Esophagus squamous epithelium (tissue), 5 donors: ENCODE results near the gene GCSAML. TPM values are rescaled to one million over a fixed set of nuclear protein-coding genes. Genes with fewer than 3 reads are reported as not detected.
"Not testable (repeated sequence)": the region's sequence is repeated elsewhere in the genome, so short reads cannot be mapped to it uniquely, and the experiment has no call there.

Source experiments
- DNase-seq: peaks from one replicate; lab custom pipeline; 2025; lab: John Stamatoyannopoulos, UW
- H3K27ac ChIP-seq, 4 donors: fragments of 200-600 bp; sonication (generic); one replicate each; pipeline ENCODE4 v1.5.1; 2016 to 2019; ENCODE audit warnings: mild to moderate bottlenecking in 1 of 4
- H3K27me3 ChIP-seq, 4 donors: fragments of 200-600 bp; sonication (generic); 1 replicate in 3 of 4; 2 replicates in 1 of 4; pipeline versions ENCODE4 v1.5.1 to v1.6.0; 2017 to 2021; ENCODE audit warnings: antibody characterized with exemption in 1 of 4
- H3K36me3 ChIP-seq, 3 donors: fragments of 200-600 bp; sonication (generic); one replicate each; pipeline ENCODE4 v1.5.1; 2016 to 2019
- H3K4me1 ChIP-seq, 3 donors: fragments of 200-600 bp; sonication (generic); one replicate each; pipeline ENCODE4 v1.5.1; 2017 to 2019
- H3K4me3 ChIP-seq, 4 donors: fragments of 200-600 bp; sonication (generic); 1 replicate in 3 of 4; 2 replicates in 1 of 4; pipeline ENCODE4 v1.5.1; 2016 to 2019; ENCODE audit warnings: mild to moderate bottlenecking in 2 of 4, moderate library complexity in 1 of 4
- H3K9me3 ChIP-seq, 3 donors: fragments of 200-600 bp; sonication (generic); one replicate each; pipeline ENCODE4 v1.5.1; 2016 to 2019
- POLR2A ChIP-seq, 4 donors: fragments of 450-650 bp; IDR thresholded peaks; one replicate each; pipeline ENCODE4 v1.6.1; 2017; ENCODE audit warnings: antibody characterized with exemption in 4 of 4, mild to moderate bottlenecking in 4 of 4, moderate library complexity in 3 of 4
- whole genome bisulfite sequencing, 2 donors: methylation state at CpG; one replicate each; pipeline ENCODE4 v1.1.5; 2018; 5-methylcytosine and 5-hydroxymethylcytosine counted together
- intact Hi-C: fragments of 100-400 bp; cut with DNase I; formaldehyde crosslinking; loops from one replicate; pipeline ENCODE4 v1.15.0; 2022
- total RNA-seq, 4 donors: library from RNA; depleted of rRNA; stranded (reverse); fragments of >200 nt; gene quantifications; one replicate each; pipeline ENCODE4 v1.1.0, GENCODE V29; 2016
- TF ChIP-seq, protein P1 (sequence below), 6 experiments: fragments of 450-650 bp in 4 of 6; fragments of 200-600 bp in 2 of 6; sonication (generic) in 2 of 6; IDR thresholded peaks; one replicate each; pipeline ENCODE4 v1.5.1; 2016 to 2019; ENCODE audit warnings: antibody characterized with exemption in 6 of 6, mild to moderate bottlenecking in 4 of 6, moderate library complexity in 4 of 6
- donor health status: DM: yes; HTN: yes; CAD: no.

Gene GCSAML
- 1 to 10 TPM in 1 of 4 donors, under 1 TPM in 1, not detected in 2; 0.88 to 1.7 TPM for total RNA-seq

DNA sequence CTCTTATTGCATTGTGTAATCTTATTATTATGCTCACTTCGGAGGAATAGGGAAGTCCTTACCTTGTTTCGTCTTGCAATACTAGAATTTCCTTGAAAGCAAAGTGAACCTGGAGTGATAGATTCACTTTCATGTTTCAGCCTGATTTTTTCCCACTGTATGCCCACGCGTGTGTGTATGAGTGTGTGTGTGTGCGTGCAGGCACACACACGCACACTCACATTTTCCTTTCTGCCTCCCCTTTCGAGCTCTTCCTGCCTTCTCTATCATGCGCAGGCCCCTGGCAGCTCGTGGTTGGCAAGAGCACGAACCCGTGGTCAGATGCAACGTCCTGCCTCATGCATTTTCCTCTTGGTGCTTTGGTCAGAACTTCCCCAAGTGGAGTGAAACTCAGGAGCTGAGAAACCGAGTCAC, at the start of gene GCSAML:
GCSAML (plus strand) TSS at position 366 of the 414 bp plus-strand sequence. CDS start 58 bp downstream, outside the sequence.
- no peaks in the 10 kb centered on the region for H3K36me3 ChIP-seq
- no peaks in the 10 kb centered on the region for H3K9me3 ChIP-seq
- H3K27ac ChIP-seq, result no peak within 1 kb of the TSS
- no peaks in the 10 kb centered on the region for H3K4me1 ChIP-seq
- intact Hi-C loops, result no loop called here
- no peak for DNase-seq
- H3K27me3 ChIP-seq, result no peaks in the 10 kb centered on the region
- TF ChIP-seq POLR2A (IDR thresholded peaks at IDR 0.05), result no peak
- TF ChIP-seq, protein P1, sequence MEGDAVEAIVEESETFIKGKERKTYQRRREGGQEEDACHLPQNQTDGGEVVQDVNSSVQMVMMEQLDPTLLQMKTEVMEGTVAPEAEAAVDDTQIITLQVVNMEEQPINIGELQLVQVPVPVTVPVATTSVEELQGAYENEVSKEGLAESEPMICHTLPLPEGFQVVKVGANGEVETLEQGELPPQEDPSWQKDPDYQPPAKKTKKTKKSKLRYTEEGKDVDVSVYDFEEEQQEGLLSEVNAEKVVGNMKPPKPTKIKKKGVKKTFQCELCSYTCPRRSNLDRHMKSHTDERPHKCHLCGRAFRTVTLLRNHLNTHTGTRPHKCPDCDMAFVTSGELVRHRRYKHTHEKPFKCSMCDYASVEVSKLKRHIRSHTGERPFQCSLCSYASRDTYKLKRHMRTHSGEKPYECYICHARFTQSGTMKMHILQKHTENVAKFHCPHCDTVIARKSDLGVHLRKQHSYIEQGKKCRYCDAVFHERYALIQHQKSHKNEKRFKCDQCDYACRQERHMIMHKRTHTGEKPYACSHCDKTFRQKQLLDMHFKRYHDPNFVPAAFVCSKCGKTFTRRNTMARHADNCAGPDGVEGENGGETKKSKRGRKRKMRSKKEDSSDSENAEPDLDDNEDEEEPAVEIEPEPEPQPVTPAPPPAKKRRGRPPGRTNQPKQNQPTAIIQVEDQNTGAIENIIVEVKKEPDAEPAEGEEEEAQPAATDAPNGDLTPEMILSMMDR (IDR thresholded peaks at IDR 0.05), result no peak
- 35 to 62% methylated on average over 13 of the region's 13 CpGs for WGBS, 2 donors
- no peak within 1 kb of the TSS for H3K4me3 ChIP-seq

DNA sequence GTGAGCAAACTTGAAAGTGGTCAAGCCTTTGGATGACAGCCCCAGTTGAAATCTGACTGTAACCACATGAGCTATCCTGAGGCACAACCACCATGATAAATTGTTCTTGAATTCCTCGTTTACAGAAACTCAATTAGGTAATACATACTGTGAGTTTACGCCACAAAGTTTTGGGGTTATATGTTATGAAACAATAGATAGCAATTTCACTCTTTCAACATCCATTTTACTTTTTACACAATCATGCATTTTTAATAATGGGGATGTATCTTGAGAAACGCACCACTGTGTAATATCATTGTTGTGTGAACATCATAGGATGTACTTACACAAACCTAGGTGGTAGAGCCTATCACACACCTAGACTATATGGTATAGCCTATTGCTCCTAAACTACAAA, 48.1 kb upstream of the GCSAML start:
- intact Hi-C loops, result no loop called here
- Histone ChIP-seq H3K27ac (no peak overlapping the region), H3K4me1 (no peaks in the 10 kb centered on the region), H3K27me3 (no peaks in the 10 kb centered on the region), H3K4me3 (no peak overlapping the region), H3K9me3 (no peaks in the 10 kb centered on the region), H3K36me3 (no peaks in the 10 kb centered on the region)
- no peak for DNase-seq
- WGBS, 2 donors, result 49 to 55% methylated on average over 3 of the region's 3 CpGs
- TF ChIP-seq POLR2A (IDR thresholded peaks at IDR 0.05), result no peak
- TF ChIP-seq, protein P1 (IDR thresholded peaks at IDR 0.05), result no peak

DNA sequence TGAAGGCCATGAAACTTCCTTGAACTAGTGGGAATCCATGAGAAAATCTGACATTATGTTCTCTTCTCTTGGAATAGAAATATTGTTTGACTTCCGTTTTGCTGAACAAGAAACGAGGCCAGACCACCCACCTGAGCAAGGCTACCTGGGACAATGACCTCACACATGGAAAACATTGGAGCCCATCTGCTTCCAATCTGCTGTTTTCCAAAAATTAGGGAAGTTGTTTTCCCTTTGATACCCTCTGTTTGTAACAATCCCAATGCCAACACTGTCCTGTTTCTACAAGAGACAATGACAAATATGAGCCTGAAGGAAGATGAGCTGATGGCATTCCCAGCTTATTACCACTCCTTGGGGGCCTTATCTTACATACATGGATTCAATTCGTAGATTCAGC, 42.1 kb upstream of the GCSAML start:
- TF ChIP-seq, protein P1 (IDR thresholded peaks at IDR 0.05), result no peak
- TF ChIP-seq POLR2A (IDR thresholded peaks at IDR 0.05), result no peak
- no peak overlapping the region for H3K27ac ChIP-seq
- no peaks in the 10 kb centered on the region for H3K36me3 ChIP-seq
- H3K27me3 ChIP-seq, result no peaks in the 10 kb centered on the region
- no peak overlapping the region for H3K4me3 ChIP-seq
- WGBS, 2 donors, result 16 to 18% methylated on average over 3 of the region's 3 CpGs
- DNase-seq, result no peak
- no peaks in the 10 kb centered on the region for H3K9me3 ChIP-seq
- intact Hi-C loops, result no loop called here
- H3K4me1 ChIP-seq, result no peaks in the 10 kb centered on the region

DNA sequence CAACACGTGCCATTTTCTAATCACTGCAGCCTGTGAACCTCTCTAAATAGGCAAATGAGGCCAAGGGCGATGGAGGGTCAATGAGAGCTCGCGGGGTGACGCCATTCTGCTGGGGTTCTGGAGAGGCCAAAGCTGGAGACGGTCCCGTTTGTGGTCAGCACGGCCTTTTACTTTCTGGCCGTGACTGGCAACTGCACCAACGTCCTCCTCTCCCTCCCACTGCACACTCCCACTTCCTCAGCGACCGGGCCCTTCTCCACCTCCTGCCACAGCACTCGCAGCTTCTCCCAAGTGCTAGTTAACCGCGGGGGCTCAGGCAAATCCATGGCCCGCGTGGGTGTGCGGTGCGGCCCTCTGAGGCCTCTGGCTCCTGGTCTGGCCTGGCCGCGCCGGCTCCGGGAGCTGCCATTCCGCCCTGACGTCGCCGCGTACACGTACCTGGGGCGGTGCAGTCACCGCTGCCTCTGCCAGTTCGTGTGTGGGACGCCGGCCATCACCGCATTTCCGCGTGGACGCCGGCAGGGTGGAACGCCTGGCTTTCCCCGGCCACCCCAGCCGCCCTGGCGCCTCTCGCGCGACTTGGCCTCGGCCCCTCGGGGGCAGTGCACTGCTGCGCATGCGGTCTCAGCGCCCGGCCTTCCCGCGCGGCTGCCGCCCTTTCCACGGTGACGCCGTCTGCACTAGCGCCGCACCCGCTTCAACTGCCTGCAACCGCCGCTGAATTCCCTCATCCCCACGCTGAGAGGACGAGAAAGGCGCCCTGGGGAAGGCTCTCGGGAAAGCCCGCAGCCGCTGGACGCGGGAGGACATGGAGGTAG, 30.9 kb upstream of the GCSAML start:
- no peak for DNase-seq
- H3K36me3 ChIP-seq, result no peaks in the 10 kb centered on the region
- no peak overlapping the region for H3K27ac ChIP-seq
- H3K27me3 ChIP-seq, result no peaks in the 10 kb centered on the region
- H3K9me3 ChIP-seq, result peaks cover 0 to 10% (median 0%) of the 10 kb centered on the region in 3 donors
- TF ChIP-seq POLR2A (IDR thresholded peaks at IDR 0.05), result no peak
- TF ChIP-seq, protein P1 (IDR thresholded peaks at IDR 0.05), result no peak
- intact Hi-C loops, result no loop called here
- peak overlapping the region in 1 of 4 donors; percentile 8 for H3K4me3 ChIP-seq
- WGBS, 2 donors, result 66% methylated on average over 15 to 44 of the region's 72 CpGs
- no peaks in the 10 kb centered on the region for H3K4me1 ChIP-seq

DNA sequence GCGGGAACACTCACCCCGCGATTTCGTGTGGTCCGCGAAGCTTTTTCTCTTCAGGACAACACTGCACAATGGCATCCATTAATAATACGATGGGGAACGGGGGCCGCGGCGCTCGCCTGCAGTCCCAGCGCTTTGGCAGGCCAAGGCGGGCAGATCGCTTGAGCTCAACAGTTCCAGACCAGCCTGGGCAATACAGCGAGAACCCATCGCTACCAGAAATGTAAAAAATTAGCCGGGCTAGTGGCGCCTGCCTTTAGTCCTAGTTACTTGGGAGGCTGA, 30.4 kb upstream of the GCSAML start:
- TF ChIP-seq, protein P1 (IDR thresholded peaks at IDR 0.05), result no peak
- no peak for TF ChIP-seq POLR2A (IDR thresholded peaks at IDR 0.05)
- DNase-seq, result no peak
- Histone ChIP-seq H3K9me3 (peaks cover 0 to 10% (median 0%) of the 10 kb centered on the region in 3 donors), H3K27ac (no peak overlapping the region), H3K36me3 (no peaks in the 10 kb centered on the region), H3K4me3 (no peak overlapping the region), H3K4me1 (no peaks in the 10 kb centered on the region), H3K27me3 (no peaks in the 10 kb centered on the region)
- intact Hi-C loops, result no loop called here
- WGBS, 2 donors, result 77 to 92% methylated on average over 9 to 14 of the region's 19 CpGs

DNA sequence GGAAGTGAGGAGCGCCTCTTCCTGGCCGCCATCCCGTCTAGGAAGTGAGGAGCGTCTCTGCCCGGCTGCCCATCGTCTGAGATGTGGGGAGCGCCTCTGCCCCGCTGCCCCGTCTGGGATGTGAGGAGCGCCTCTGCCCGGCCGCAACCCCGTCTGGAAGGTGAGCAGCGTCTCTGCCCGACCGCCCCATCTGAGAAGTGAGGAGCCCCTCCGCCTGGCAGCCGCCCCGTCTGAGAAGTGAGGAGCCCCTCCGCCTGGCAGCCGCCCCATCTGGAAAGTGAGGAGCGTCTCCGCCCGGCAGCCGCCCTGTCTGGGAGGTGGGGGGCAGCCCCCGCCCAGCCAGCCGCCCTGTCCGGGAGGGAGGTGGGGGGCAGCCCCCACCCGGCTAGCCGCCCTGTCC, 27.0 kb upstream of the GCSAML start:
- H3K9me3 ChIP-seq, result peaks cover 0 to 10% (median 0%) of the 10 kb centered on the region in 3 donors
- H3K27me3 ChIP-seq, H3K4me1 ChIP-seq, H3K36me3 ChIP-seq, intact Hi-C loops, H3K4me3 ChIP-seq, H3K27ac ChIP-seq, DNase-seq: not testable (repeated sequence)
- no CpG with 5 or more reads among the region's 30 CpGs for WGBS, 2 donors
